ENCODE measurements around the gene RNF166. TPM values are rescaled to one million over a fixed set of nuclear protein-coding genes. Genes with fewer than 3 reads are reported as not detected.
"Not testable (repeated sequence)": the region's sequence is repeated elsewhere in the genome, so short reads cannot be mapped to it uniquely, and the experiment has no call there.

RNF166 gene
- polyA plus RNA-seq, 1 experiment, result 6.8 TPM

- CTCF ChIA-PET, result no interaction called here
Measured at GRCh38 chr16:88676502-88677242, 29.5 kb downstream of the RNF166 start.

DNA sequence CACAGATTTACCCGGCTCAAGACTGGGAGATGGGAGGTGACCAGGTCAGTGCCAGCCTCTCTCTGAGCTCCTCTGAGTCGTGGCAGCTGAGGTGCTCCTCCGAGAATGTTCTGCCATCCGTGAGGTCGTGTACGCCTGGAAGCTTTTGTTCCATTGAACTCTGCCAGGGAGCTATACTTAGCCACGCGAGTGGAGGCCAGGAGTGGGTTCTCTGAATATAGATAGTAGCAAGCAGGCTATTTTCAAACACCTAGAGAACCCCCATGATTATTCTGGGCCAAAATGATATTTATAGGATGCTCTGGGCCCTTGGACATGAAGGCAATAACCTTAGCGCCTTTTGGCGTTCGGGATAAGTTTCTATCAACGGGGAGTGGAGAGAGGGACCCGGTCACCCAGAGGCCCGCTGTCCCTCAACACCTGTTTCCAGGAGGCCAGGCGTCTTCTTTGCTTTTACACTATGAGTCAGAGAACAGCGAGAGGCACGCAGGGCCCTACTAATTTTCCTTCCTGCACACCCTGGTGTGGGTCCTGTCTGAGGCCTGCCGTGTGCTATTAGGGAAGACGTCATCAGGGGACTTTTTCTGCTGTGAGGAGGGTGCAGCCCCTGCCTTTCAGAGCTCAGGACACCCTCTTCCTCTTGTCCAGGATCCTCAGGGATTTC is 32.4 kb downstream of the RNF166 start:
- Histone ChIP-seq H3K27ac (ENCODE audit: low read depth, low read length) (no peak overlapping the region), H3K27me3 (ENCODE audit: control insufficient read depth, insufficient read depth, low read length) (peaks cover 4% of the 10 kb centered on the region), H3K4me3 (ENCODE audit: low read depth, low read length) (no peak overlapping the region), H3K9me3 (ENCODE audit: control insufficient read depth, insufficient read depth, low read length) (no peaks in the 10 kb centered on the region; the same call in 1 of the 2 replicates)
- POLR2A ChIA-PET, result no interaction called here
- TF ChIP-seq, protein P1, sequence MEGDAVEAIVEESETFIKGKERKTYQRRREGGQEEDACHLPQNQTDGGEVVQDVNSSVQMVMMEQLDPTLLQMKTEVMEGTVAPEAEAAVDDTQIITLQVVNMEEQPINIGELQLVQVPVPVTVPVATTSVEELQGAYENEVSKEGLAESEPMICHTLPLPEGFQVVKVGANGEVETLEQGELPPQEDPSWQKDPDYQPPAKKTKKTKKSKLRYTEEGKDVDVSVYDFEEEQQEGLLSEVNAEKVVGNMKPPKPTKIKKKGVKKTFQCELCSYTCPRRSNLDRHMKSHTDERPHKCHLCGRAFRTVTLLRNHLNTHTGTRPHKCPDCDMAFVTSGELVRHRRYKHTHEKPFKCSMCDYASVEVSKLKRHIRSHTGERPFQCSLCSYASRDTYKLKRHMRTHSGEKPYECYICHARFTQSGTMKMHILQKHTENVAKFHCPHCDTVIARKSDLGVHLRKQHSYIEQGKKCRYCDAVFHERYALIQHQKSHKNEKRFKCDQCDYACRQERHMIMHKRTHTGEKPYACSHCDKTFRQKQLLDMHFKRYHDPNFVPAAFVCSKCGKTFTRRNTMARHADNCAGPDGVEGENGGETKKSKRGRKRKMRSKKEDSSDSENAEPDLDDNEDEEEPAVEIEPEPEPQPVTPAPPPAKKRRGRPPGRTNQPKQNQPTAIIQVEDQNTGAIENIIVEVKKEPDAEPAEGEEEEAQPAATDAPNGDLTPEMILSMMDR (IDR thresholded peaks at IDR 0.05; ENCODE audit: low read depth, low read length), result no peak
- DNase-seq (ENCODE audit: low read depth, low spot score), result no peak
- CTCF ChIA-PET, result interaction anchor here (0.9 to 1.5 kb wide), 2 partner anchors 9 to 11 kb away, joined by 3 read pairs; no protein-coding TSS in a partner anchor

More at GRCh38 chr16:88676502-88677242, 29.5 kb downstream of the RNF166 start:
- TF ChIP-seq, protein P1 (IDR thresholded peaks at IDR 0.05; ENCODE audit: low read depth, low read length), result no peak
- Histone ChIP-seq H3K4me3 (ENCODE audit: low read depth, low read length) (no peak overlapping the region), H3K9me3 (ENCODE audit: control insufficient read depth, insufficient read depth, low read length) (no peaks in the 10 kb centered on the region; the same call in 1 of the 2 replicates), H3K27ac (ENCODE audit: low read depth, low read length) (no peak overlapping the region), H3K27me3 (ENCODE audit: control insufficient read depth, insufficient read depth, low read length) (peaks cover 4% of the 10 kb centered on the region)
- POLR2A ChIA-PET, result no interaction called here
- no peak for DNase-seq (ENCODE audit: low read depth, low spot score)

DNA sequence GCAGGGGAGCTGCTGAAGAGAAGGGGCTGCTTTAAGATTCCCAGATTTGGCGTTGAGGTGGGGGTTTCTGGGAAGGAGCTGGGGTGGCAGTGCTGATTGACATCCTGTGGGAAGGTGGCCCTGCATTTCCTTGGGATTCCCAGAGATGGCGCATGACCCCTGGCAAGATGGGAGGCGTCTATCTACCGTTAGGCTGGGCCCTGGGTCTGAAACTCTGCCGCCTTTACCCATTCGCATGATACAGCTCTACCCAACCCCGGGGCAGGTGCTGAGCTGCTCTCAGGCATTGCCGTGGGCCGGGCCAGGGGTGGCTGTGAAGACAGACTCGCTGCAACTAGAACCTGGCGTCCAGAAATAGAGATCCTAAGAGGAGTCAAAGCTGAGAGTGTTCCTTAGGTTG is 33.4 kb downstream of the RNF166 start:
- no peak overlapping the region for H3K27ac ChIP-seq (ENCODE audit: low read depth, low read length)
- CTCF ChIA-PET, result no interaction called here
- POLR2A ChIA-PET, result interaction anchor here (0.6 kb wide), 1 partner anchor 1008 kb away, joined by 4 read pairs; no protein-coding TSS in a partner anchor

DNA sequence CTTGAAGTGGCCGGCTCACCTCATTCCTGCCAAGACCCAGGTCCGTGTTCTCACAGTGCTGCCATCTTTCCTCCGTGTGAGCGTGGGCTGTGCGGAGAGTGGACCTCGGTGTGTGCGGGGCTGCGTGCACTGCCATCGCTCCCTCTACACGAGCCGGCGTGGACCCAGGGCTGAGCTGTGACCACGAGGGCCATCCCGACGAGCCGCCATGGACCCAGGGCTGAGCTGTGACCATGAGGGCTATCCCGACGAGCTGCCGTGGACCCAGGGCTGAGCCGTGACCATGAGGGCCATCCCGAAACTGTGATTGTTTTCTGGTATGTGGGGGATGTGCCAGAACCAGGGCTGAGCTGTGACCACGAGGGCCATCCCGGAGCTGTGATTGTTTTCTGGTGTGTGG is 34.4 kb downstream of the RNF166 start:
- H3K27me3 ChIP-seq (ENCODE audit: control insufficient read depth, insufficient read depth, low read length), result no peaks in the 10 kb centered on the region
- DNase-seq (ENCODE audit: low read depth, low spot score), result no peak
- TF ChIP-seq, protein P1 (IDR thresholded peaks at IDR 0.05; ENCODE audit: low read depth, low read length), result no peak
- H3K4me3 ChIP-seq (ENCODE audit: low read depth, low read length), result no peak overlapping the region
- H3K27ac ChIP-seq (ENCODE audit: low read depth, low read length), result no peak overlapping the region
- ChIA-PET POLR2A (no interaction called here), CTCF (interaction anchor here (0.6 kb wide), 1 partner anchor 8 kb away, joined by 3 read pairs; no protein-coding TSS in a partner anchor)
- H3K9me3 ChIP-seq (ENCODE audit: control insufficient read depth, insufficient read depth, low read length), result no peaks in the 10 kb centered on the region; the same call in 1 of the 2 replicates

More for the DNA sequence above, 33.4 kb downstream of the RNF166 start:
- TF ChIP-seq, protein P1 (IDR thresholded peaks at IDR 0.05; ENCODE audit: low read depth, low read length), result peak; percentile 27; the same call in 1 of the 2 replicates
- no peaks in the 10 kb centered on the region; the same call in 1 of the 2 replicates for H3K9me3 ChIP-seq (ENCODE audit: control insufficient read depth, insufficient read depth, low read length)
- no peak overlapping the region for H3K4me3 ChIP-seq (ENCODE audit: low read depth, low read length)
- H3K27me3 ChIP-seq (ENCODE audit: control insufficient read depth, insufficient read depth, low read length), result no peaks in the 10 kb centered on the region
- no peak for DNase-seq (ENCODE audit: low read depth, low spot score)

DNA sequence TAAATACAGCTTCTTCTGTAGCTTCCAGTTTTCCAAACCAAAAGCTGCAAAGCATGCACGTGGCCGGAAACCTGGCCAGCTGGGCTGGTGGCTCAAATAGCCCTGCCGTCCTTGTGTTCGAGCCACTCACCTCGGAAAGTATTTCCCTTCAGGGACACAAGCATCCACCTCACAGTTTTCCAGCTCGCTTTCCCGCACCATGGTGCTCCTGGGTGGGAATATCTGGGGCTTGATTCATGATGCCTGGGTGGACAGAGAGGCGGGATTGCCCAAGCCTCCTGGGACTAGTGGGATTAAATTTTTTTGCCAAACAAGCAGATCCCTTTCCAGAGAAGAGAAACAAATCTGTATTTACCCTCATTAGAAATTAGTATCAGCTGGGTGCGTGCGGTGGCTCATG is 36.2 kb downstream of the RNF166 start:
- DNase-seq (ENCODE audit: low read depth, low spot score), result no peak
- no peaks in the 10 kb centered on the region for H3K27me3 ChIP-seq (ENCODE audit: control insufficient read depth, insufficient read depth, low read length)
- no peak overlapping the region for H3K27ac ChIP-seq (ENCODE audit: low read depth, low read length)
- POLR2A ChIA-PET, result no interaction called here
- CTCF ChIA-PET, result no interaction called here
- H3K9me3 ChIP-seq (ENCODE audit: control insufficient read depth, insufficient read depth, low read length), result no peaks in the 10 kb centered on the region
- H3K4me3 ChIP-seq (ENCODE audit: low read depth, low read length), result no peak overlapping the region
- TF ChIP-seq, protein P1 (IDR thresholded peaks at IDR 0.05; ENCODE audit: low read depth, low read length), result no peak

DNA sequence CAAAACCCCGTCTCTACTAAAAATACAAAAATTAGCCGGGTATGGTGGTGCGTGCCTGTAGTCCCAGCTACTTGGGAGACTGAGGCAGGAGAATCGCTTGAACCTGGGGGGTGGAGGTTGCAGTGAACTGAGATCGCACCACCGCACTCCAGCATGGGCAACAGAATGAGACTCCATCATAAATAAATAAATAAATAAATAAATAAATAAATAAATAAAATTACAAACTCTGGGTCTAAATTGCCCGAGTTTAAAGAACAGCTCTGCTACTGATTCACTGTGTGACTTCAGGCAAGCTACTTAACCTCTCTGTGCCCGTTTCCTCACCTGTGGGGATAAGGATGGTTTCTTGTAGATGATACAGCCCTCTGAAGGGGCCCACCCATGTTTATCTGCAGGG is 36.7 kb downstream of the RNF166 start:
- H3K4me3 ChIP-seq (ENCODE audit: low read depth, low read length); H3K27ac ChIP-seq (ENCODE audit: low read depth, low read length); DNase-seq (ENCODE audit: low read depth, low spot score); POLR2A ChIA-PET; CTCF ChIA-PET; H3K9me3 ChIP-seq (ENCODE audit: control insufficient read depth, insufficient read depth, low read length); H3K27me3 ChIP-seq (ENCODE audit: control insufficient read depth, insufficient read depth, low read length): not testable (repeated sequence)
